DOHH2 (cell line): ENCODE measurements around the gene FYCO1.

Experiments used
- CTCF ChIP-seq: fragments of 200-600 bp; sonication (generic); IDR thresholded peaks from one replicate; pipeline ENCODE4 v1.5.1; 2014; ENCODE audit warnings: antibody characterized with exemption, mild to moderate bottlenecking, low read depth, low read length; ENCODE audit not compliant: poor library complexity, severe bottlenecking
- EZH2phosphoT487 ChIP-seq: fragments of 200-600 bp; sonication (generic); IDR thresholded peaks from 2 replicates; pipeline ENCODE4 v1.6.1; 2017; ENCODE audit warnings: borderline replicate concordance, mild to moderate bottlenecking, antibody characterized with exemption, low read length, moderate library complexity, mixed read lengths

DNA sequence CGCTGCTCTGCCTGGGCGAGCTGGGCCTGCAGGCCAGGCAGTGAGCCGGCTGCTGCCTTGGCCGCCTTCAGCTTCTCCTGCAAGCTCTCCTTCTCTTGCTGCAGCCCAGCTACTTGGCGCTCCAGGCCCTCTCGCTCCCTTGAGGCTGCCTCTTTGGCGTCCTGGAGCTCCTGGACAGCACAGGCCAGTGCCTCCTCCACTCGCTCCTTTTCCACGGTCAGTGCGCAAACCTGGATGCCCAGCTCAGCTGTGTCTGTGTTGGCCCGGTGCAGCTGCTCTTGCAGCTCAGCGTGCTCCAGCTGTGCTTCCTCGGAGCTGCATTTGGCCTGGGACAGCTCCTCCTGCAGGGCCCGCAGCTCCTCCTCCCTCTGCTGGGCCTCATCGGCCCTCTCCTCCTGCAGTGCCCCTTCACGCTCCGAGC is 29.2 kb downstream of the FYCO1 start:
- TF ChIP-seq CTCF (no peak), EZH2phosphoT487 (no peak)
